GM18508 (cell line): ENCODE measurements around the gene FBXL17.

Source experiments
- ATAC-seq: cut with Tn5 transposase; IDR thresholded peaks from one replicate; pipeline ENCODE4 v1.9.1; 2021; ENCODE audit warnings: moderate number of reproducible peaks; ENCODE audit not compliant: insufficient read depth, unreplicated experiment

Gene FBXL17

DNA sequence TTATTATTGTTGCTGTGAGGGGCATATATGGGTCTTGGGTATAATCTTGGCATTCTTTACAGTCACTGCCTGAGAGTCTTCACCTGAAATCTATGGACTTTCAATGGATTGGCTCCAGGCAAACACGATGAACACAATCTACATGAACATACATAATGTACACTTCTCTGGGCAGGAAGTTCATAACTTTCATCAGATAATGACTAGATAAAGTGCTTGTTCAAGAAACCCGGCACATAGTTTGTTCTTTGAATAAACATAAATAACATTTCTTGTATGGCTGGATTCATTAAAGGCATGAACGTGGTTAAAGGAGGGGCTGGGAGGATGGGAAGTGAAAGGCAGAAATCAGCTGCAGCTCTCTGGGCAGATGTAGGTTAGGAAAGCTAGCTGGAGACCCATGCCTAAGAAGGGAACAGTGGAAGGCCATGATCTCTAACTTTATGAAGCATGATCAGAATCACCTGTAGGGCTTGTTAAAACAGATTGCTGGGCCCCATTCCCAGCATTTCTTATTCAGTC lies 404.3 kb downstream of the FBXL17 start:
- no peak for ATAC-seq

DNA sequence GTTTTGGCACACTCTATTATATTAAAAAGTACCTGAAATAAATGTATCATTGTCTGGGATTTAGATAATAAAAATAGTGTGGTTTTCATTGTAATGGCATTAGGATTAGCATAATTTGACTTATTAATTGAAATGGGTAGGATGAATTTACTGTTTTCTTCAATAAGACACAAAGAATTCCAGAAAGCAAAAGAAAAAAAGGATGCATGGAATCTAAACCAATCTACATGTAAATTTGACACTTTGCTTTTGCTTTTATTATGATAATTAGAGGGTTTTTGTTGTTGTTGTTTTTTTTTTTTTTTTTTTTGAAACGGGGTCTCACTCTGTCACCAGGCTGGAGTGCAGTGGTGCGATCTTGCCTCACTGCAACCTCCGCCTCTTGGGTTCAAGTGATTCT lies 406.3 kb downstream of the FBXL17 start:
- ATAC-seq, result no peak

GRCh38 chr5:107971846-107972245 lies 410.1 kb downstream of the FBXL17 start:
- no peak for ATAC-seq

DNA sequence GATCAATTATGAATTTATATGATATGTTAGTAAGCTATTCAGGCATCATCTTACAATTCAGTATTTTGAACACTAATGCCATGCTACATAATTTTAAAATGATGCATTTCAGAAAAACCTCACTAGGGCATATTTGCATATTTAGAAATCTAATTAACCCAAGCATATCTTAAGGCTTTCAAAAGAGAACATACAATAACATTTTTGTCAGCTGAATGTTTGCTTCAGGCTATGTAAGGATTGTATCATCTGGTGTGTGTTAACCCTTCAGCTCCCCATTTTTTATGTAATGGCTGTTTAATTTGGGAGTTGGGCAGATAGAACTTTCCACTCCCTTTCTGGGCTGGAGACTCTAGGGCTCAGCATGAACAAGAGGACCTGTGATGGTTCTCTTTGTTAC lies 412.1 kb downstream of the FBXL17 start:
- ATAC-seq, result no peak

DNA sequence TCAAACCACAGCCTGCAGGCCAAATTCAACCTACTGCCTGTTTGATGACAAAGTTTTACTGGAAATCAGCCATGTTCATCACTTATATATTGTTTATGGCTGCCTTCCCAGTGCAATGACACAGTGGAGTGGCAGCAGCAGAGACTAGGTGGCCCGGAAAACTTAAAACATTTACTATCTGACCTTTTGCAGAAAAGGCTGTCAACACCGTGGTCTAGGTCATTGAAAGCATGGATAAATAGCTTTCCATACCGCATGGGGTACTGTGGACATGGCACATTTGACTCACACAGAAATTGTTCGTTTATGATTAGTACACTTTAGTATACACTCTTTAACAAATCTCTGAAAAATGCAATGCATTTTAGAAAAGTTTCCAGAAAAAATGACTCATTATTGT lies 412.9 kb downstream of the FBXL17 start:
- no peak for ATAC-seq

- no peak for ATAC-seq
Observed at GRCh38 chr5:107968406-107968843, 413.5 kb downstream of the FBXL17 start.

GRCh38 chr5:107966201-107966600 lies 415.7 kb downstream of the FBXL17 start:
- ATAC-seq, result no peak

- no peak for ATAC-seq
Observed at GRCh38 chr5:107964722-107965121, 417.2 kb downstream of the FBXL17 start.

DNA sequence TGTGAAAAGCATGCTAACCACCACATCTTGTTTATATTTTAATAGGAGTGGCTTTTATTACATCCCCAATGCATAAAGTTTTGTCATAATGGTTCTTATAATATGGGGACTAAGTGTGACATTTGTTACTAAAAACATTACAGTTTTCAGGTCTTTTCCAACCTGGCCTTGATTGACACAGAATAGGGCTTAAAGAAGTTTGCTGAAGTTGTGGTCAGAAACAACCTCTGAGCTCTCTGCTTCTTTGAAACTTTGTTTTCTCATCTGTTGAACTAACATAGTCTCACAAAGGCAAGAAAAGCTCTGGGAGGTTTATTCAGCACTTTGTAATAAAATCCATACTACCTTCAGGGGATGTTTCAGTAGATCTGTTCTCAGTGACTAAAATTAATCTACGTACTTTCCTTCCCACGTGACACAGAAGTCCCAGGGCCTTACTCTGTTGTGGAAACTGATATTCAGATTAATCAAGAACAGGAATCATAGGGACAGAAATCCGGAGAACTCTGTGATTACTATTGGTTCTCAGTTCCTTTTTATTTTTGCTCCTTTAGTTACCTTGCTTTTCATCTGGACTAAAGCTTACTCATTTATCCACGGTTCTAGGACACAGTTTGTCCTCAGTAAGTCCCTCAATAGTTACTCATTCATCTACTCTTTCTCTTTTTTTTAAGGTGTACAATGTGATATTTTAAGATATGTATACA lies 422.2 kb downstream of the FBXL17 start:
- no peak for ATAC-seq

GRCh38 chr5:107958861-107959260 lies 423.0 kb downstream of the FBXL17 start:
- no peak for ATAC-seq

GRCh38 chr5:107958432-107958831 lies 423.5 kb downstream of the FBXL17 start:
- no peak for ATAC-seq

- no peak for ATAC-seq
Observed at GRCh38 chr5:107957051-107957450, 424.8 kb downstream of the FBXL17 start.

- ATAC-seq, result no peak
Observed at GRCh38 chr5:107955321-107955720, 426.6 kb downstream of the FBXL17 start.

DNA sequence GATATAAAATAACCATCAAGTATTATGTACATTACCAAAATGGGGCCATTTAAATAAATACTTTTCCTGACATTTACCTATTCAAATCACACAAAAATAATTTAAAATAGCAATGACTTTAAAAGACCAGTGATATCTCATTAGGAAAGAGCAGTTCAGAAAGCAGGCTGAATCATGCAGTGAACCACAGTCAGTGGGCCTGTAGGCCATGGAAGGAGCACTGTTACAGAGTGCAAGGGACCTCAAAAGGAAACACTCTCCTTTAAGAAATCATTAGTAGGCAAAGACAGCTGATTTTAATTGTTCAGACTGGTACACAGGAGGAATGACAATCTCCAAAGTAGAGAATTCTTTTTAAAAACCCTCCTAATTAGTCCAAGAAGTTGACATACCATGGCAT lies 427.6 kb downstream of the FBXL17 start:
- no peak for ATAC-seq

- no peak for ATAC-seq
Observed at GRCh38 chr5:107952450-107952849, 429.4 kb downstream of the FBXL17 start.

DNA sequence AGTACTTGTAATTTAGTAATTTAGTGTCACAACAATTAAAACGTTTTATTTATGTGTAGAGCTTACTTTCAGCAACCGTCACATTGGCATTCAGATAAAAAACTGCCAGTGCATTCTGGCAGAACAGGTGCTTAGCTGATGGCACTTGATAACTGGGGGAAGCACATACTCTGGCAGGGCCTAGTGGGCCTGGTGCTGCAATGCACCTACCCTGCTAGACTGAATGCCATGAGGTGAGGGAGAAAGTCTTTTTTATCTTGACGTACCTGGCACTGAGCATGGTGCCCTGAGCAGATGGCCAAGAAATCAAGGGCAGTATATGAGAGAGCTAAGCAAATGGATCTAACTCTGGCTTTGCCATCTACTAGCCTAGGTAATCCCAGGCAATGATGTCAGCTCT lies 430.6 kb downstream of the FBXL17 start:
- ATAC-seq, result no peak

DNA sequence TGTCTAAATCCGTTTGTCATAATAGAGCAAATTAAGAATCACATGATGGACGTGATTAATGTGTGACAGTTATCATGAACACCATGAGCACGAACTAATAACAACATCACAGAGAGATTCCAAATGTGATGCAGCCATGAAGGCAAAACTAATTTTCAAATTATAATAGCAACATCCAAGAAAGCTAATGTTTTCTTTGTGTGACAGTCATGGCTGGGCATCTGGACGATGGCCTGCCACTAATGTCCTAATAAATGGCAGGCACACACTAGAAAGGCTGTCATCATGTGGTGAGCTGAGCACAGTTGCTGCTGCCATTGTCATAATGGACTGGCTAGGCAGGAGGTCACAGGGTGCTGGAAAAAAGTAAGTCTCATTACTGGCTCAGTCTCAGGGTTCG lies 431.1 kb downstream of the FBXL17 start:
- no peak for ATAC-seq

DNA sequence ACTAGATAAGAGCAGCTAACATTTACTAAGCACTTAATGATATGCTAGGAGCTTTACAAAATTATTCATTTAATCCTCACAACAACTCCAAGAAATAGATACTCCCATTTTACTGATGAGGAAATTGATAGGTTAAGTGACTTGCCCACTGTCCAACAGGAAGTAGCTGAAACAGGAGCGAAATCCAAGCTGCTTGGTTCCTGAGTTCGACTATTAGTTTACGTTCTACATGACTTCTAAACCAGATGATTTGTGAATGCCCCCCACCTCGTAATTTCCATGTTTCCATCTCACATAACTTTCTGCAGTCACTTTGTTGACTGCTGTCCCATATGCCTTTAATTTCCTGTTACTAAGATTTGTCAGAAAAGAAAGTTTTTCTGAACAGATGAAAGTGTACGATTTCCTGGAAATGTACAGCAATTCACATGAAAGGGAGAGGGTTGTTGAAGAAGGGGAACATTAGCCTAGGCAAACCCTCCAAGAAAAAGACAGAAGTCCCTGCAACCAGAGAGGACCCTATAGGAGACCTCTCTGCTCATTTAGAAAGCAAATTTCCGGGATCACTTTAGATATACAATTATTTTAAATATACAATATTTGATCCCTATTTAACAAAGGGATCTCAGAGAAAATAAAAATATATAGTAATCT lies 432.1 kb downstream of the FBXL17 start:
- no peak for ATAC-seq

- no peak for ATAC-seq
Observed at GRCh38 chr5:107948377-107948776, 433.5 kb downstream of the FBXL17 start.

GRCh38 chr5:107945061-107945460 lies 436.8 kb downstream of the FBXL17 start:
- no peak for ATAC-seq

GRCh38 chr5:107943923-107944322 lies 438.0 kb downstream of the FBXL17 start:
- ATAC-seq, result no peak

DNA sequence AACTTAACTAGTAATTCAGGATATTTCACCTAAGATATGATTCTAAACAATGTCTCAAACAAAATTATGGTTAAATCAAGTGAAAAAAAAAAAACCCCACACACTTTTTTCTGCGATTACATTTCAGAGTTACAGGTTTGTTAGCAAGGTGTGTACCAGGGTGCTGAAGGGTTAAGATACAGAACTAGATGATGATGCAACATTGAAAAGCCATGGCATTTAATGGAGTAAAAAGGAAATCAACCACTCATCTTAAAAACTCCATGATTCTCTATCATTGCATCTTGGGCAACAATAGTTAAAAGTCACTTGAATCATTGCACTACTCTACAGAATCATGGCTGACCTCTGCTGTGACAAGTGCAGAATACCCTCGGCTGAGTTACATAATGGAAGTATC lies 440.9 kb downstream of the FBXL17 start:
- ATAC-seq, result no peak
